ENCODE measurements around the gene PHF21B. TPM values are rescaled to one million over a fixed set of nuclear protein-coding genes. Genes with fewer than 3 reads are reported as not detected.

PHF21B gene
- total and polyA plus RNA-seq, 2 experiments from 2014 or later = 20.6 to 149 TPM

DNA sequence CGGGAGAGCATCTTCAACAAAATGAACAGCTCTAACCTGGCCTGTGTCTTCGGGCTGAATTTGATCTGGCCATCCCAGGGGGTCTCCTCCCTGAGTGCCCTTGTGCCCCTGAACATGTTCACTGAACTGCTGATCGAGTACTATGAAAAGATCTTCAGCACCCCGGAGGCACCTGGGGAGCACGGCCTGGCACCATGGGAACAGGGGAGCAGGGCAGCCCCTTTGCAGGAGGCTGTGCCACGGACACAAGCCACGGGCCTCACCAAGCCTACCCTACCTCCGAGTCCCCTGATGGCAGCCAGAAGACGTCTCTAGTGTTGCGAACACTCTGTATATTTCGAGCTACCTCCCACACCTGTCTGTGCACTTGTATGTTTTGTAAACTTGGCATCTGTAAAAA, 147.5 kb downstream of the PHF21B start:
- Histone ChIP-seq H3K27ac (ENCODE audit: low read depth) (no peak overlapping the region), H3K9me2 (ENCODE audit: insufficient read depth) (no peaks in the 10 kb centered on the region), H4K20me1 (replicated peaks; ENCODE audit: insufficient read depth) (no peaks in the 10 kb centered on the region), H3K4me2 (no peak overlapping the region), H3K27me3 (ENCODE audit: insufficient read depth) (no peaks in the 10 kb centered on the region), H3K79me2 (replicated peaks; ENCODE audit: insufficient read depth) (no peaks in the 10 kb centered on the region), H3K4me1 (ENCODE audit: insufficient read depth) (no peaks in the 10 kb centered on the region), H3K4me3 (no peak overlapping the region), H2AFZ (no peak overlapping the region), H3K36me3 (ENCODE audit: insufficient read depth) (no peaks in the 10 kb centered on the region), H3F3A (replicated peaks; ENCODE audit: low read depth) (no peaks in the 10 kb centered on the region)
- no peak overlapping the region for H3K27ac Mint-ChIP-seq
- H3K9me3 Mint-ChIP-seq = no peaks in the 10 kb centered on the region; the same call in 2 of the 3 replicates
- ATAC-seq = no peak
- H3K4me3 Mint-ChIP-seq = no peak overlapping the region
- peaks cover 36% of the 10 kb centered on the region for H3K36me3 Mint-ChIP-seq (ENCODE audit: low read depth)
- no peak for TF ChIP-seq STAT1 (IDR thresholded peaks at IDR 0.05; ENCODE audit: unreplicated experiment)
- TF ChIP-seq ETS1 (IDR thresholded peaks at IDR 0.05) = no peak
- TF ChIP-seq EZH2 (IDR thresholded peaks at IDR 0.05; ENCODE audit: low read depth, unreplicated experiment) = no peak
- TF ChIP-seq ZNF462 (CRISPR knock-in tag; IDR thresholded peaks at IDR 0.05) = no peak
- TF ChIP-seq, protein P1, sequence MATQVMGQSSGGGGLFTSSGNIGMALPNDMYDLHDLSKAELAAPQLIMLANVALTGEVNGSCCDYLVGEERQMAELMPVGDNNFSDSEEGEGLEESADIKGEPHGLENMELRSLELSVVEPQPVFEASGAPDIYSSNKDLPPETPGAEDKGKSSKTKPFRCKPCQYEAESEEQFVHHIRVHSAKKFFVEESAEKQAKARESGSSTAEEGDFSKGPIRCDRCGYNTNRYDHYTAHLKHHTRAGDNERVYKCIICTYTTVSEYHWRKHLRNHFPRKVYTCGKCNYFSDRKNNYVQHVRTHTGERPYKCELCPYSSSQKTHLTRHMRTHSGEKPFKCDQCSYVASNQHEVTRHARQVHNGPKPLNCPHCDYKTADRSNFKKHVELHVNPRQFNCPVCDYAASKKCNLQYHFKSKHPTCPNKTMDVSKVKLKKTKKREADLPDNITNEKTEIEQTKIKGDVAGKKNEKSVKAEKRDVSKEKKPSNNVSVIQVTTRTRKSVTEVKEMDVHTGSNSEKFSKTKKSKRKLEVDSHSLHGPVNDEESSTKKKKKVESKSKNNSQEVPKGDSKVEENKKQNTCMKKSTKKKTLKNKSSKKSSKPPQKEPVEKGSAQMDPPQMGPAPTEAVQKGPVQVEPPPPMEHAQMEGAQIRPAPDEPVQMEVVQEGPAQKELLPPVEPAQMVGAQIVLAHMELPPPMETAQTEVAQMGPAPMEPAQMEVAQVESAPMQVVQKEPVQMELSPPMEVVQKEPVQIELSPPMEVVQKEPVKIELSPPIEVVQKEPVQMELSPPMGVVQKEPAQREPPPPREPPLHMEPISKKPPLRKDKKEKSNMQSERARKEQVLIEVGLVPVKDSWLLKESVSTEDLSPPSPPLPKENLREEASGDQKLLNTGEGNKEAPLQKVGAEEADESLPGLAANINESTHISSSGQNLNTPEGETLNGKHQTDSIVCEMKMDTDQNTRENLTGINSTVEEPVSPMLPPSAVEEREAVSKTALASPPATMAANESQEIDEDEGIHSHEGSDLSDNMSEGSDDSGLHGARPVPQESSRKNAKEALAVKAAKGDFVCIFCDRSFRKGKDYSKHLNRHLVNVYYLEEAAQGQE (IDR thresholded peaks at IDR 0.05; ENCODE audit: unreplicated experiment) = no peak
- TF ChIP-seq NANOG (IDR thresholded peaks at IDR 0.05; ENCODE audit: borderline replicate concordance) = no peak
- TF ChIP-seq EZH2phosphoT487 (IDR thresholded peaks at IDR 0.05; ENCODE audit: unreplicated experiment) = no peak
- no peak for TF ChIP-seq ZNF114 (CRISPR knock-in tag; IDR thresholded peaks at IDR 0.05)
- peaks cover 4% of the 10 kb centered on the region; the same call in 2 of the 3 replicates for H3K4me1 Mint-ChIP-seq
- no peak for DNase-seq (ENCODE audit: low spot score)
- peaks cover 14% of the 10 kb centered on the region for H3K27me3 Mint-ChIP-seq (ENCODE audit: insufficient read depth, low read depth, poor library complexity)
